ENCODE data around the gene THUMPD2.

DNA sequence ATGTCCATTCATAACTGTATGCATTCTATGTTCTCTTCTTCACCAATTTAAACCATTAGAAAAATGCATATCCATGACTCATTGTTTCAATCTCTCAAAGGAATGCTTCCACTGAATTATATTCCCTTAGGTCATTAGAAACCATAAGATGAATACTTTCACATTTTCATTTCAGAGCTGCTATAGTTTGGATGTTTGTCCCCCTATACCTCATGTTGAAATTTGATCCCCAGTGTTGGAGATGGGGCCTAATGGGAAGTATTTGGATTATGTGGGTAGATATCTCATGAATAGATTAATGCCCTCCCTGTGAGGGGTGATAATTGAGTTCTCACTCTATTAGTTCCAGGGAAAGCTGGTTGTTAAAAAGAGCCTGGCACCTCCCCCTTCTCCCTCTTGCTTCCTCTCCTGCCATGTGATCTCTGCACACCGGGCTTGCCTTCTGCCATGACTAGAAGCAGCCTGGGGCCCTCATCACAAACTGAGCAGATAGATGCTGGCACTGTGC, 35.7 kb downstream of the THUMPD2 start:
- TF ChIP-seq, protein P1, sequence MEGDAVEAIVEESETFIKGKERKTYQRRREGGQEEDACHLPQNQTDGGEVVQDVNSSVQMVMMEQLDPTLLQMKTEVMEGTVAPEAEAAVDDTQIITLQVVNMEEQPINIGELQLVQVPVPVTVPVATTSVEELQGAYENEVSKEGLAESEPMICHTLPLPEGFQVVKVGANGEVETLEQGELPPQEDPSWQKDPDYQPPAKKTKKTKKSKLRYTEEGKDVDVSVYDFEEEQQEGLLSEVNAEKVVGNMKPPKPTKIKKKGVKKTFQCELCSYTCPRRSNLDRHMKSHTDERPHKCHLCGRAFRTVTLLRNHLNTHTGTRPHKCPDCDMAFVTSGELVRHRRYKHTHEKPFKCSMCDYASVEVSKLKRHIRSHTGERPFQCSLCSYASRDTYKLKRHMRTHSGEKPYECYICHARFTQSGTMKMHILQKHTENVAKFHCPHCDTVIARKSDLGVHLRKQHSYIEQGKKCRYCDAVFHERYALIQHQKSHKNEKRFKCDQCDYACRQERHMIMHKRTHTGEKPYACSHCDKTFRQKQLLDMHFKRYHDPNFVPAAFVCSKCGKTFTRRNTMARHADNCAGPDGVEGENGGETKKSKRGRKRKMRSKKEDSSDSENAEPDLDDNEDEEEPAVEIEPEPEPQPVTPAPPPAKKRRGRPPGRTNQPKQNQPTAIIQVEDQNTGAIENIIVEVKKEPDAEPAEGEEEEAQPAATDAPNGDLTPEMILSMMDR (conservative IDR thresholded peaks at IDR 0.05; ENCODE audit: low read length): no peak
- TF ChIP-seq EZH2phosphoT487 (IDR thresholded peaks at IDR 0.05; ENCODE audit: borderline replicate concordance): no peak
